Mammary epithelial cell (primary cell): Measurements from ENCODE around the gene AGPAT3.
A peak's percentile ranks its signal among the peaks of the same experiment; 100 is the strongest.

Experiments
- EZH2 ChIP-seq: IDR thresholded peaks from 2 replicates; pipeline ENCODE4 v1.6.1; 2012; ENCODE audit warnings: low read length, inconsistent platforms, borderline replicate concordance
- TF ChIP-seq, protein P1 (sequence below), 2 donors: IDR thresholded peaks in 1 of 2; conservative IDR thresholded peaks in 1 of 2; 2 replicates each; pipeline ENCODE4 v1.5.1; 2011 to 2012; ENCODE audit warnings: inconsistent platforms in 2 of 2, low read length in 2 of 2, mild to moderate bottlenecking in 2 of 2, control low read depth in 1 of 2, low read depth in 1 of 2; ENCODE audit not compliant: insufficient read depth in 1 of 2; ENCODE audit errors: extremely low read depth in 1 of 2

DNA sequence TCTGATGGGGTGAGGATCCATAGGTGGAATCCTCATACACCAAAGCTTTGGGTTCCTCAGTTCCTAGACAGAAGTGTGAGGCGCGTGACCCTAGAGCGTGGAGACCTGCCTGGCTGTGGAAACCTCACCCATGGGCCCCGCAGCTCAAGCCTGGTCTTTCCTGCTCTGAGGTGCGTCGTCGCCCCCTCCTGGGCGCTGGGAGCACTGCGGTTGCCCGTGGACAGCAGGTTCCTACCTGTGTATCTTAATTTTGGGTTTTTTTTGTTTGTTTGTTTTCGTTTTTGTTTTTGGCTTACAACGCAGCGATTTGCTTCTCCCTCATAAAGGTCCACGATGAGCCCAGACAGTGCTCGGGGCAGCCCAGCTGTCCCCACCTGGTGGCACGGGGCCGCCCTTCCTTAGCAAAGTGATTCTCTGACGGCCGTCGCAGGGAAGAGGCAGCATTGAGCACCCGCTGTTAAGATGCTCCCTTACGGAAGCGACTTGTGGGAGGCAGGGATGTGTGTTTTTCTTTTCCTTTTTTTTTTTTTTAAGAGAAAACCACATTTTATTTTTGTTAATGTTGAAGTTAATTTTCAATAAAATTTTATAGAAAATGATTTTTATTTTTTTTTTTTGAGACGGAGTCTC lies 110.6 kb downstream of the AGPAT3 start:
- TF ChIP-seq, protein P1, sequence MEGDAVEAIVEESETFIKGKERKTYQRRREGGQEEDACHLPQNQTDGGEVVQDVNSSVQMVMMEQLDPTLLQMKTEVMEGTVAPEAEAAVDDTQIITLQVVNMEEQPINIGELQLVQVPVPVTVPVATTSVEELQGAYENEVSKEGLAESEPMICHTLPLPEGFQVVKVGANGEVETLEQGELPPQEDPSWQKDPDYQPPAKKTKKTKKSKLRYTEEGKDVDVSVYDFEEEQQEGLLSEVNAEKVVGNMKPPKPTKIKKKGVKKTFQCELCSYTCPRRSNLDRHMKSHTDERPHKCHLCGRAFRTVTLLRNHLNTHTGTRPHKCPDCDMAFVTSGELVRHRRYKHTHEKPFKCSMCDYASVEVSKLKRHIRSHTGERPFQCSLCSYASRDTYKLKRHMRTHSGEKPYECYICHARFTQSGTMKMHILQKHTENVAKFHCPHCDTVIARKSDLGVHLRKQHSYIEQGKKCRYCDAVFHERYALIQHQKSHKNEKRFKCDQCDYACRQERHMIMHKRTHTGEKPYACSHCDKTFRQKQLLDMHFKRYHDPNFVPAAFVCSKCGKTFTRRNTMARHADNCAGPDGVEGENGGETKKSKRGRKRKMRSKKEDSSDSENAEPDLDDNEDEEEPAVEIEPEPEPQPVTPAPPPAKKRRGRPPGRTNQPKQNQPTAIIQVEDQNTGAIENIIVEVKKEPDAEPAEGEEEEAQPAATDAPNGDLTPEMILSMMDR (conservative IDR thresholded peaks at IDR 0.05 in 1 of 2, IDR thresholded peaks at IDR 0.05 in 1 of 2; ENCODE audit: extremely low read depth in 1 of 2, insufficient read depth in 1 of 2, low read depth in 1 of 2, low read length in 2 of 2): peak; percentile 91 to 96
- TF ChIP-seq EZH2: no peak
